Measurements from ENCODE around the gene SMTN.
A peak's percentile ranks its signal among the peaks of the same experiment; 100 is the strongest.
"Not testable (repeated sequence)": the region's sequence is repeated elsewhere in the genome, so short reads cannot be mapped to it uniquely, and the experiment has no call there.

SMTN gene

DNA sequence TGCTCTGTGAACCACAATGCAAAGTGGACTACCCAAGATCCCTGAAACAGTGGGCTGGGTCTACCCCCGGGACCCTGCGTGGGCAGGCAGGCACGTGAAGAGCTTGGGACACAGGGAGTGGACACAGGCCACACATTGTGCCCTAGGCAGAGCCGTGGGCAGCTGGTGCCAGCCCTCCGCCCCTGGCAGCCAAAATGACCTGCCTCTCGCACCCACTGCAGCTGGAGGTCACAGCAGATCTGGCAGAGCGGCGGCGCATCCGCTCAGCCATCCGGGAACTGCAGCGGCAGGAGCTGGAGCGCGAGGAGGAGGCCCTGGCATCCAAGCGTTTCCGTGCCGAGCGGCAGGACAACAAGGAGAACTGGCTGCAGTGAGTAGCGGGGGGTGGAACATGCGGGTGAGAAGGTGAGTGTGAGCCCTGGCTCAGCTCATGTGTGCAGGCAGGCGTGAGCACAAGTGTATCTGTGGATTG, 6.7 kb downstream of the SMTN start:
- no peak overlapping the region for H3K4me3 ChIP-seq (ENCODE audit: low read length)
- DNase-seq (ENCODE audit: low read depth, low spot score): no peak

- no peak overlapping the region for H3K4me3 ChIP-seq (ENCODE audit: low read length)
- DNase-seq (ENCODE audit: low read depth, low spot score): no peak
Measured at GRCh38 chr22:31088233-31088986, 7.3 kb downstream of the SMTN start.

GRCh38 chr22:31089160-31090100, 8.3 kb downstream of the SMTN start:
- peak; percentile 47 for DNase-seq (ENCODE audit: low read depth, low spot score)
- H3K4me3 ChIP-seq (ENCODE audit: low read length): no peak overlapping the region

DNA sequence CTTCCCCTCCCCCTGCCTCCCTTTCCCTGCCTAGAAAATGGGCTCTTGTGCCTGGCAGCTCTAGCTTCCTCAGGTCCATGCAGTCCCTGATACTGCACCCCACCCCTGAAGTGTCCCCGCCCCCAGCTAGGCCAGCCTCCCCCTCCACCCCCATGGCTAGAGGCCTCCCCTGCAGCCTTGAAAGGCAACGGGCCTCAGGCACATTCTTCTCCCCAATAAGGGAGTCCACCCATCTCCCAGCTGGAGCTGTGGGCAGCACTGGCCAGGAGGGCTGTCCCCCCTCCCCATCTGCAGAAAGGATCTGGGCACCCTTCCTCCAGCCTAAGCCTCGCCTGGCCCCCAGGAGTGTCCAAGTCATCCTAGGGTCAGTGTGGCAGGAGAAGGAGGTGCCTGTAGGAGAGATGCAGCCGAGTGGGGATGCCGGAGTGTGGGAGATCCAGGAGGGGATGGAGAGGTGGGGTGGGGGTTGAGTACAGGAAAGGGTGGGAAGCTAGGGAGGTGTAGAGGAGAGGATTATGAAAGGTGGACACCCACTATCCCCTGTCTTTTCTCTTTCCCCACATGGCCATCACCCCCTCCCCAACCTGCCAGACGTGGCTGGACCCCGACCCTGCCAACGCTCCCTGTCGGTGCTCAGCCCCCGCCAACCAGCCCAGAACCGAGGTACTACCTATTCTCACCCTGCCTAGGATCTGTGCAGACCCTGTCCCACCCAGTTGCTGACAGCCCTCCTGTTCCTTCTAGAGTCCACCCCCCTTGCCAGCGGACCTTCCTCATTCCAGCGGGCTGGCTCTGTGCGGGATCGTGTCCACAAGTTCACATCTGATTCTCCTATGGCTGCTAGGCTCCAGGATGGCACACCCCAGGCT, 9.3 kb downstream of the SMTN start:
- no peak for DNase-seq (ENCODE audit: low read depth, low spot score)
- no peak overlapping the region for H3K4me3 ChIP-seq (ENCODE audit: low read length)

- H3K4me3 ChIP-seq (ENCODE audit: low read length): no peak overlapping the region
- DNase-seq (ENCODE audit: low read depth, low spot score): no peak
Measured at GRCh38 chr22:31091106-31091975, 10.2 kb downstream of the SMTN start.

DNA sequence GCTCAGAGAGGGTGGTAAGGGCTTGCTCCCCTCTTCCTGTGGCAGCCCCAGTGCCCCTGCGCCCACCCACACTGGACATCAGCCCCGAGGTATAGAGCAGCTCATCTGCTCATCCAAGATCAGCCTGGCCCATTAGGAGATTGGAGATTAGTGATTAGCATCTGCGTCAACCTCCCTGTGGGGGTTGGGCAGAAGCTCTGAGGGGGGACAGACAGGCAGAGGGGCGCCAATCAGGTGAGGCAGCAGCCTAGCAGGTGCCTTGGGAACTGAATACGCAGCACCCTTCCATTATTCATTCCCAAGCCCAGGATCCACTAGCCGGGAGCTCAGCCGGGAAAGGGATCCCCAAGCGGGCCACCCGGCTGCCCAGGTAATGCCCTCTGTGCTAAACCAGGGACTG, 11.0 kb downstream of the SMTN start:
- DNase-seq (ENCODE audit: low read depth, low spot score): no peak
- H3K4me3 ChIP-seq (ENCODE audit: low read length): no peak overlapping the region

- no peak overlapping the region for H3K4me3 ChIP-seq (ENCODE audit: low read length)
- DNase-seq (ENCODE audit: low read depth, low spot score): no peak
Measured at GRCh38 chr22:31093086-31093850, 12.2 kb downstream of the SMTN start.

- H3K4me3 ChIP-seq (ENCODE audit: low read length): no peak overlapping the region
- DNase-seq (ENCODE audit: low read depth, low spot score): no peak
Measured at GRCh38 chr22:31094021-31094551, 13.0 kb downstream of the SMTN start.

DNA sequence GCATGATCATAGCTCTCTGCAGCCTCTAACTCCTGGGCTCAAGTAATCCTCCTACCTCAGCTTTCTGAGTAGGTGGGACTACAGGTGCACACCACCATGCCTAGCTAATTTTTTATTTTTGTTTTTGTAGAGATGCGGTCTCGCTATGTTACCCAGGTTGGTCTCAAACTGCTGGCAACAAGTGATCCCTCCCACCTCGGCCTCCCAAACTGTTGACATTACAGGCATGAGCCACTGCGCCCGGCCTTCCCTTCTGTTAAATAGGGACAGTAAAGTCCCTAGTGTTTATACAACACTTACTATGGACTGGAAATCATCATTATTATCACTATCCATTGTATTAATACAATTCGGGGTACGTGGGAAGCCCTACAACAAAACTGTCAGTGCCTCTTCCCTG, 13.6 kb downstream of the SMTN start:
- no peak overlapping the region for H3K4me3 ChIP-seq (ENCODE audit: low read length)
- DNase-seq (ENCODE audit: low read depth, low spot score): no peak

GRCh38 chr22:31095637-31096249, 14.6 kb downstream of the SMTN start:
- no peak overlapping the region for H3K4me3 ChIP-seq (ENCODE audit: low read length)
- DNase-seq (ENCODE audit: low read depth, low spot score): no peak

GRCh38 chr22:31096657-31097279, 15.7 kb downstream of the SMTN start:
- H3K4me3 ChIP-seq (ENCODE audit: low read length): no peak overlapping the region
- DNase-seq (ENCODE audit: low read depth, low spot score): no peak

DNA sequence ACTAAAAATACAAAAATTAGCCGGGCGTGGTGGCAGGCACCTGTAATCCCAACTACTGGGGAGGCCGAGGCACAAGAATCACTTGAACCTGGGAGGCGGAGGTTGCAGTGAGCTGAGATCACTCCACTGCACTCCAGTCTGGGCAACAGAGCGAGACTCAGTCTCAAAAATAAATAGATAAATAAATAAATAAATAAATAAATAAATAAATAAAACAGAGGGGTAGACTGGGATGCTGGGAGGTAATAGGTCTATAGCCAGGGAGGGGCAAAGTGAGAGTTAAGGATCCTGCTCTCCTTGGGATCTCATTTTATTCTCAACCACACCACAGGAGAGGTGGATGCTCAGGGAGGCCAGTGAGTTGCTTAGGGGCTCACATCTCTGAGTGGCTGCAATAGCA, 16.4 kb downstream of the SMTN start:
- not testable (repeated sequence) for DNase-seq (ENCODE audit: low read depth, low spot score); H3K4me3 ChIP-seq (ENCODE audit: low read length)

- no peak overlapping the region for H3K4me3 ChIP-seq (ENCODE audit: low read length)
Measured at GRCh38 chr22:31097941-31098631, 17.0 kb downstream of the SMTN start.

DNA sequence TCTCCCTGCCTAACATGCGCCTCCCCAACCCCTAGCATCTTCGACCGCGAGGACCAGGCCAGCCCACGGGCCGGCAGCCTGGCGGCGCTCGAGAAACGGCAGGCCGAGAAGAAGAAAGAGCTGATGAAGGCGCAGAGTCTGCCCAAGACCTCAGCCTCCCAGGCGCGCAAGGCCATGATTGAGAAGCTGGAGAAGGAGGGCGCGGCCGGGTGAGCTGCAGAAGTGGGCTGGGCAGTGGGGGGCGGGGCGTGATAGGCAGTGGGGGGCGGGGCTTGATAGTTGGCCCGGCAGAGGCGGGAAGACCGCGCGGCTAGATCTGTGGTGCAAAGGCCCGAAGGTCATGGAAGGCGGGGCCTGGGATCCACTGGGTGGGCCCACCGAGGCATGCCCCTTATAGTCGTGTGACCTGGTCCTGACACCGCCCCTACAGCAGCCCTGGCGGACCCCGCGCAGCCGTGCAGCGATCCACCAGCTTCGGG, 17.6 kb downstream of the SMTN start:
- no peak for DNase-seq (ENCODE audit: low read depth, low spot score)
- no peak overlapping the region for H3K4me3 ChIP-seq (ENCODE audit: low read length)

More at GRCh38 chr22:31097941-31098631, 17.0 kb downstream of the SMTN start:
- no peak for DNase-seq (ENCODE audit: low read depth, low spot score)

GRCh38 chr22:31099386-31099785, 18.3 kb downstream of the SMTN start:
- H3K4me3 ChIP-seq (ENCODE audit: low read length): no peak overlapping the region
- no peak for DNase-seq (ENCODE audit: low read depth, low spot score)
